Pulmonary artery endothelial cell (primary cell): ENCODE results near the gene DIAPH2. TPM values are rescaled to one million over a fixed set of nuclear protein-coding genes. Genes with fewer than 3 reads are reported as not detected.

Experiments
- DNase-seq: peaks from one replicate; pipeline ENCODE4 v3.0.0-alpha.2; 2011; ENCODE audit warnings: low read depth, low spot score
- total RNA-seq: library from RNA; depleted of rRNA; stranded (reverse); fragments of >200 nt; gene quantifications from 2 replicates; pipeline ENCODE4 v1.2.3, GENCODE V29; 2014

Gene DIAPH2
- total RNA-seq, 1 donor from 2014 or later = 19.6 TPM

DNA sequence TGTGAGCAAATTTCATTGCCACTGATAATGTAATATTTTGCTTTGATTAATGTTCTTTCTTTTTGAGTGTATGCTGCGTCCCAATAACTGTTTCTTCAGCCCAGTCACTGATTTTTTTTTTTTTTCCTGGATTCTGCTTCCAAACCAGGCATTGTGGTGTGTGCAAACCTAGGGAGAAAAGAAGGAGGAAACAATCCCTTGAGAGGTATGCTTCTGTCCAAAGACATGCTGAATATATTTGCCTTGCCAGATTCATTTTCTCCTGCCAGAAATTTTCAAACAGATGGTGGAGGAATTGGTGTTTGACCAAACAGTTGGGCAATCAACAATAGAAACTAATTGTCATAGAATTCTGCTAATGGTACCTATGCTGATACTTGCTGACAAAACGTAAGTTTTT, 952.6 kb downstream of the DIAPH2 start:
- DNase-seq = no peak

- no peak for DNase-seq
Measured at GRCh38 chrX:97638621-97639020, 954.0 kb downstream of the DIAPH2 start.

DNA sequence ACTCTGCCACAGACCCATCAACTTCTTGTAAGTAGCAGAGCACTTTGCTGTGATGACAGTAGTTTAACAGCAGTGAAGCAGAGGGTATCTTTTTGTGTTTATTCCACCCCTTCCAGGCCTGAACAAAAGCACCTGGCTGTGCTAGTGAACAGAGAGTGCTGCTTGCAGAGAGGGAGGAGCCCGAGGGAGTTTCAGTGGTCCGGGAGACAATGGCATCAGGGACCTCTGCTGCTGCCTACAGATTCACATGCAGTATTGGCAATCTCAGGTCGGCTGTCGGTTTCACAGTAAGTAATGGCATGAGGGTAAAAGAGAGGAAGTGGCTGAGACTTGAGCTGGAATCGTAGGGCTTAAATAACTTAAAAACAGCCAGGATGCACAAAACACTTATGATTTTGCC, 954.9 kb downstream of the DIAPH2 start:
- DNase-seq = no peak

Other genes starting within 250 kb of the DIAPH2 start
- 0.73 and 1.2 TPM in 2 replicates for gene RPA4, start 199.1 kb downstream of the DIAPH2 start, total RNA-seq